HK-2 (cell line): ENCODE data around the gene OR2Y1.
"Not testable (repeated sequence)": the region's sequence is repeated elsewhere in the genome, so short reads cannot be mapped to it uniquely, and the experiment has no call there.

ENCODE experiments used
- DNase-seq: peaks from one replicate; pipeline ENCODE4 v3.0.0-alpha.2; 2018; ENCODE audit not compliant: unreplicated experiment

Gene OR2Y1

GRCh38 chr5:180739958-180740357, at the start of gene OR2Y1:
OR2Y1 (minus strand) TSS chr5:180740058; CDS start chr5:180740058, 0 bp downstream.
- DNase-seq, result no peak

- not testable (repeated sequence) for DNase-seq
Observed at GRCh38 chr5:180788651-180789410, 49.0 kb upstream of the OR2Y1 start.

GRCh38 chr5:180787711-180788431, 48.0 kb upstream of the OR2Y1 start:
- DNase-seq, result no peak

GRCh38 chr5:180786531-180787398, 46.9 kb upstream of the OR2Y1 start:
- no peak for DNase-seq

GRCh38 chr5:180785794-180786221, 46.0 kb upstream of the OR2Y1 start:
- DNase-seq, result no peak

GRCh38 chr5:180785121-180785781, 45.4 kb upstream of the OR2Y1 start:
- no peak for DNase-seq

GRCh38 chr5:180784497-180785097, 44.7 kb upstream of the OR2Y1 start:
- DNase-seq, result no peak

GRCh38 chr5:180783340-180784052, 43.6 kb upstream of the OR2Y1 start:
- DNase-seq, result no peak

GRCh38 chr5:180782748-180783147, 42.9 kb upstream of the OR2Y1 start:
- no peak for DNase-seq

- DNase-seq, result not testable (repeated sequence)
Observed at GRCh38 chr5:180781900-180782326, 42.1 kb upstream of the OR2Y1 start.

GRCh38 chr5:180779985-180780610, 40.2 kb upstream of the OR2Y1 start:
- no peak for DNase-seq

GRCh38 chr5:180777475-180777874, 37.6 kb upstream of the OR2Y1 start:
- no peak for DNase-seq

GRCh38 chr5:180776376-180776775, 36.5 kb upstream of the OR2Y1 start:
- DNase-seq, result no peak

- DNase-seq, result no peak
Observed at GRCh38 chr5:180775624-180776023, 35.8 kb upstream of the OR2Y1 start.

GRCh38 chr5:180771839-180772238, 32.0 kb upstream of the OR2Y1 start:
- no peak for DNase-seq

GRCh38 chr5:180769821-180770220, 30.0 kb upstream of the OR2Y1 start:
- DNase-seq, result no peak

GRCh38 chr5:180755601-180756000, 15.7 kb upstream of the OR2Y1 start:
- DNase-seq, result no peak

- no peak for DNase-seq
Observed at GRCh38 chr5:180744253-180744652, 4.4 kb upstream of the OR2Y1 start.

GRCh38 chr5:180742727-180743126, 2.9 kb upstream of the OR2Y1 start:
- DNase-seq, result no peak

GRCh38 chr5:180740953-180741352, 1.1 kb upstream of the OR2Y1 start:
- not testable (repeated sequence) for DNase-seq
